H9 (cell line): ENCODE data around the gene BRD9. TPM values are rescaled to one million over a fixed set of nuclear protein-coding genes. Genes with fewer than 3 reads are reported as not detected.
"Not testable (repeated sequence)": the region's sequence is repeated elsewhere in the genome, so short reads cannot be mapped to it uniquely, and the experiment has no call there.

ENCODE experiments used
- DNase-seq: peaks from one replicate; pipeline ENCODE4 v3.0.0-alpha.2; 2017
- H2AFZ ChIP-seq: one replicate; pipeline ENCODE4 v1.6.1; 2013; ENCODE audit warnings: mild to moderate bottlenecking, low read length, control low read depth, moderate library complexity
- H2AK5ac ChIP-seq: 2 replicates; pipeline ENCODE4 v1.6.1; 2013; ENCODE audit warnings: low read length, control low read depth, mixed read lengths; ENCODE audit not compliant: insufficient read length
- H2BK120ac ChIP-seq: one replicate; pipeline ENCODE4 v1.6.1; 2013; ENCODE audit warnings: low read depth, mild to moderate bottlenecking, low read length, control low read depth, inconsistent platforms; ENCODE audit not compliant: poor library complexity, severe bottlenecking
- H2BK12ac ChIP-seq: 2 replicates; pipeline ENCODE4 v1.6.1; 2013; ENCODE audit warnings: low read length, control low read depth, mixed read lengths, low read depth; ENCODE audit not compliant: insufficient read length
- H2BK15ac ChIP-seq: 2 replicates; pipeline ENCODE4 v1.6.1; 2013; ENCODE audit warnings: low read depth, low read length, control low read depth
- H2BK20ac ChIP-seq: one replicate; pipeline ENCODE4 v1.6.1; 2013; ENCODE audit warnings: low read depth, mild to moderate bottlenecking, low read length, control low read depth, inconsistent platforms; ENCODE audit not compliant: poor library complexity, severe bottlenecking
- H2BK5ac ChIP-seq: 2 replicates; pipeline ENCODE4 v1.6.1; 2013; ENCODE audit warnings: low read length, control low read depth, mixed read lengths; ENCODE audit not compliant: insufficient read length
- H3K14ac ChIP-seq: 2 replicates; pipeline ENCODE4 v1.6.1; 2013; ENCODE audit warnings: low read length, control low read depth; ENCODE audit not compliant: insufficient read depth
- H3K18ac ChIP-seq: 2 replicates; pipeline ENCODE4 v1.6.1; 2013; ENCODE audit warnings: low read depth, mild to moderate bottlenecking, mixed read lengths, low read length, control low read depth; ENCODE audit not compliant: insufficient read length
- H3K23ac ChIP-seq: 2 replicates; pipeline ENCODE4 v1.6.1; 2013; ENCODE audit warnings: low read length, control low read depth, mixed read lengths, low read depth; ENCODE audit not compliant: insufficient read length
- H3K23me2 ChIP-seq: 2 replicates; pipeline ENCODE4 v1.6.1; 2013; ENCODE audit warnings: low read depth, mild to moderate bottlenecking, mixed read lengths, low read length, control low read depth; ENCODE audit not compliant: insufficient read length, poor library complexity, severe bottlenecking
- H3K27ac ChIP-seq: 2 replicates; pipeline ENCODE4 v1.5.1; 2013; ENCODE audit warnings: low read length, control low read depth, mixed read lengths, low read depth; ENCODE audit not compliant: insufficient read length
- H3K27me3 ChIP-seq: 2 replicates; pipeline ENCODE4 v1.6.1; 2013; ENCODE audit warnings: low read length, control low read depth, inconsistent platforms; ENCODE audit not compliant: insufficient read depth
- H3K4ac ChIP-seq: 2 replicates; pipeline ENCODE4 v1.6.1; 2013; ENCODE audit warnings: low read depth, mild to moderate bottlenecking, control low read depth, inconsistent platforms, low read length, moderate library complexity
- H3K4me1 ChIP-seq: 2 replicates; pipeline ENCODE4 v1.6.1; 2013; ENCODE audit warnings: low read length, control low read depth, inconsistent platforms; ENCODE audit not compliant: insufficient read depth
- H3K4me2 ChIP-seq: 2 replicates; pipeline ENCODE4 v1.6.1; 2013; ENCODE audit warnings: low read length, control low read depth, mixed read lengths; ENCODE audit not compliant: insufficient read length, insufficient read depth
- H3K56ac ChIP-seq: 2 replicates; pipeline ENCODE4 v1.6.1; 2013; ENCODE audit warnings: low read depth, mild to moderate bottlenecking, mixed read lengths, low read length, control low read depth; ENCODE audit not compliant: insufficient read length
- H3K79me1 ChIP-seq: 2 replicates; pipeline ENCODE4 v1.6.1; 2013; ENCODE audit warnings: low read depth, mild to moderate bottlenecking, moderate library complexity, low read length, control low read depth, inconsistent platforms; ENCODE audit not compliant: insufficient read depth, poor library complexity, severe bottlenecking
- H3K79me2 ChIP-seq: 2 replicates; pipeline ENCODE4 v1.6.1; 2013; ENCODE audit warnings: low read length, control low read depth, inconsistent platforms; ENCODE audit not compliant: insufficient read depth
- H3K9ac ChIP-seq: 2 replicates; pipeline ENCODE4 v1.6.1; 2013; ENCODE audit warnings: low read length, control low read depth, mixed read lengths; ENCODE audit not compliant: insufficient read length; ENCODE audit errors: extremely low read depth
- H3K9me3 ChIP-seq: one replicate; pipeline ENCODE4 v1.6.1; 2013; ENCODE audit warnings: low read depth, low read length, inconsistent platforms; ENCODE audit not compliant: control insufficient read depth
- H3T11ph ChIP-seq: one replicate; pipeline ENCODE4 v1.6.1; 2013; ENCODE audit warnings: mild to moderate bottlenecking, low read length, control low read depth, inconsistent platforms
- H4K20me1 ChIP-seq: one replicate; pipeline ENCODE4 v1.6.1; 2013; ENCODE audit not compliant: control insufficient read depth, insufficient read length, insufficient read depth
- H4K5ac ChIP-seq: 2 replicates; pipeline ENCODE4 v1.6.1; 2013; ENCODE audit warnings: low read depth, mild to moderate bottlenecking, mixed read lengths, low read length, control low read depth; ENCODE audit not compliant: insufficient read length
- H4K8ac ChIP-seq: replicated peaks from 2 replicates; pipeline ENCODE4 v1.6.1; 2013; ENCODE audit warnings: low read length, control low read depth, mixed read lengths, low read depth; ENCODE audit not compliant: insufficient read length
- H4K91ac ChIP-seq: 2 replicates; pipeline ENCODE4 v1.6.1; 2013; ENCODE audit warnings: low read depth, mild to moderate bottlenecking, moderate library complexity, mixed read lengths, low read length, control low read depth; ENCODE audit not compliant: insufficient read length
- H3K27ac Mint-ChIP-seq, 3 experiments: 2 replicates in 2 of 3; 3 replicates in 1 of 3; pipeline ENCODE4 v1.8.0; 2020 to 2021; ENCODE audit warnings: mixed read lengths in 3 of 3, mild to moderate bottlenecking in 1 of 3, moderate library complexity in 1 of 3
- H3K27me3 Mint-ChIP-seq: 2 replicates; pipeline ENCODE4 v1.8.0; 2021; ENCODE audit warnings: low read depth, mild to moderate bottlenecking, moderate library complexity, mixed read lengths
- H3K36me3 Mint-ChIP-seq, 3 experiments: 2 replicates in 2 of 3; 3 replicates in 1 of 3; pipeline ENCODE4 v1.8.0; 2020 to 2021; ENCODE audit warnings: low read depth in 3 of 3, mixed read lengths in 3 of 3; ENCODE audit not compliant: insufficient read depth in 1 of 3
- H3K4me1 Mint-ChIP-seq, 2 experiments: 2 replicates each; pipeline ENCODE4 v1.8.0; 2020; ENCODE audit warnings: mixed read lengths in 2 of 2
- H3K4me3 Mint-ChIP-seq, 2 experiments: 2 replicates in 1 of 2; 3 replicates in 1 of 2; pipeline ENCODE4 v1.8.0; 2020 to 2021; ENCODE audit warnings: mild to moderate bottlenecking in 2 of 2, mixed read lengths in 2 of 2, moderate library complexity in 1 of 2
- H3K9me3 Mint-ChIP-seq, 2 experiments: 2 replicates in 1 of 2; 3 replicates in 1 of 2; pipeline ENCODE4 v1.8.0; 2020; ENCODE audit warnings: mild to moderate bottlenecking in 2 of 2, mixed read lengths in 2 of 2, moderate library complexity in 1 of 2
- CTCF ChIP-seq: fragments of 200-600 bp; sonication (generic); conservative IDR thresholded peaks from 3 replicates; pipeline ENCODE4 v1.8.0; 2021; ENCODE audit warnings: antibody characterized with exemption, mild to moderate bottlenecking
- total RNA-seq: library from RNA; stranded (reverse); gene quantifications from 2 replicates; pipeline ENCODE4 v1.2.1, GENCODE V29; 2021

The BRD9 gene
- total RNA-seq, 1 experiment from 2014 or later, result 70.5 TPM

- H3K27ac Mint-ChIP-seq, result no peak overlapping the region
- H3K27me3 Mint-ChIP-seq, result peaks cover 66% of the 10 kb centered on the region
- H2BK120ac ChIP-seq, result no peak overlapping the region
- H4K91ac ChIP-seq, result no peak overlapping the region
- DNase-seq, result no peak
- H3K79me1 ChIP-seq, result no peaks in the 10 kb centered on the region
- H3K56ac ChIP-seq, result no peak overlapping the region
- no peak overlapping the region for H3K9ac ChIP-seq
- no peaks in the 10 kb centered on the region for H3K9me3 ChIP-seq
- no peak for TF ChIP-seq CTCF
- H3T11ph ChIP-seq, result no peak overlapping the region
- no peaks in the 10 kb centered on the region for H3K23me2 ChIP-seq
- H3K27ac ChIP-seq, result no peak overlapping the region
- H3K4ac ChIP-seq, result no peak overlapping the region
- no peaks in the 10 kb centered on the region for H4K20me1 ChIP-seq
- H3K14ac ChIP-seq, result no peak overlapping the region
- H3K79me2 ChIP-seq, result no peaks in the 10 kb centered on the region
- no peaks in the 10 kb centered on the region for H3K4me1 ChIP-seq
- H2AFZ ChIP-seq, result no peak overlapping the region
- no peaks in the 10 kb centered on the region; a peak in 1 of 5 replicates for H3K9me3 Mint-ChIP-seq
- no peak overlapping the region for H3K4me2 ChIP-seq
- H2AK5ac ChIP-seq, result no peak overlapping the region
- no peak overlapping the region for H4K5ac ChIP-seq
- no peak overlapping the region for H3K4me3 Mint-ChIP-seq
- no peak overlapping the region for H2BK20ac ChIP-seq
- no peaks in the 10 kb centered on the region for H3K36me3 Mint-ChIP-seq
- no peak overlapping the region for H3K18ac ChIP-seq
- H4K8ac ChIP-seq, result no peak overlapping the region
- H2BK15ac ChIP-seq, result no peak overlapping the region
- no peak overlapping the region for H2BK5ac ChIP-seq
- peaks cover 3% of the 10 kb centered on the region; the same call in 1 of the 2 replicates for H3K27me3 ChIP-seq
- H3K4me1 Mint-ChIP-seq, result peaks cover 2 to 7% of the 10 kb centered on the region in 2 experiments
- no peak overlapping the region for H2BK12ac ChIP-seq
- no peak overlapping the region for H3K23ac ChIP-seq
Measured at GRCh38 chr5:929596-929995, 37.0 kb upstream of the BRD9 start.

GRCh38 chr5:929182-929581 is 36.6 kb upstream of the BRD9 start:
- H3K4me2 ChIP-seq, H2AFZ ChIP-seq, H4K91ac ChIP-seq, H3K14ac ChIP-seq, H3K4me1 Mint-ChIP-seq, H2BK120ac ChIP-seq, H3K4me3 Mint-ChIP-seq, H3K23ac ChIP-seq, H3K4me1 ChIP-seq, H3K56ac ChIP-seq, H3K9ac ChIP-seq, H3K36me3 Mint-ChIP-seq, H4K8ac ChIP-seq, H2BK20ac ChIP-seq, H4K20me1 ChIP-seq, H3K4ac ChIP-seq, H3K27ac ChIP-seq, H3K79me1 ChIP-seq, H2AK5ac ChIP-seq, H2BK12ac ChIP-seq, H2BK5ac ChIP-seq, DNase-seq, H3K27me3 ChIP-seq, H3K18ac ChIP-seq, H2BK15ac ChIP-seq, H3K23me2 ChIP-seq, H3K9me3 ChIP-seq, H3K79me2 ChIP-seq, H3K27ac Mint-ChIP-seq, H3T11ph ChIP-seq, H4K5ac ChIP-seq, H3K9me3 Mint-ChIP-seq: not testable (repeated sequence)
- H3K27me3 Mint-ChIP-seq, result peaks cover 67% of the 10 kb centered on the region
